Measurements from ENCODE around the gene KRT76. TPM values are rescaled to one million over a fixed set of nuclear protein-coding genes. Genes with fewer than 3 reads are reported as not detected.

KRT76 gene
- total RNA-seq, 1 donor from 2014 or later = not detected

DNA sequence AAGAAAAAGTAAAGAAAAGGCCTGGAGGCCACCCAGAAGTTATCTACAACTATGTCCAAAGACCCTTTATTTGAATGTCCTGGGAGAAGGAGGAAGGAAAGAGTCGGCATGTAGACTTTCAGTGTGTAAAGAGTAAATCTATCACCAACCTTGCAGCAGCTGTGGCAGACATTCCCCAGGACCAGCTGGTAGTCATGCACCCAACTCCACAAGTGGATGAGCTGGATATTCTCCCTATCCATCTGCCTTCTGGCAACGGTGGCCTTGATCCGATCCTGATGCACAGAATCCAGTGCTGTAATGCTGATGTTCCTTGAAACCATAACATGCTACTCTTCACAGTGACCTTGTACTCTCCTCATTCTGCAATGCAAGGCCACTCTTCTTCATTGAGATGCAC lies 27.3 kb downstream of the KRT76 start:
- FAIRE-seq (no peak), DNase-seq (ENCODE audit: low read depth) (no peak)
- H3K4me3 ChIP-seq (ENCODE audit: low read depth, low read length) = no peak overlapping the region
- peaks cover 6% of the 10 kb centered on the region for H3K27me3 ChIP-seq (ENCODE audit: control insufficient read depth, insufficient read depth, low read length)
- H3K36me3 ChIP-seq (ENCODE audit: control insufficient read depth, insufficient read depth, low read length) = no peaks in the 10 kb centered on the region
- TF ChIP-seq, protein P1, sequence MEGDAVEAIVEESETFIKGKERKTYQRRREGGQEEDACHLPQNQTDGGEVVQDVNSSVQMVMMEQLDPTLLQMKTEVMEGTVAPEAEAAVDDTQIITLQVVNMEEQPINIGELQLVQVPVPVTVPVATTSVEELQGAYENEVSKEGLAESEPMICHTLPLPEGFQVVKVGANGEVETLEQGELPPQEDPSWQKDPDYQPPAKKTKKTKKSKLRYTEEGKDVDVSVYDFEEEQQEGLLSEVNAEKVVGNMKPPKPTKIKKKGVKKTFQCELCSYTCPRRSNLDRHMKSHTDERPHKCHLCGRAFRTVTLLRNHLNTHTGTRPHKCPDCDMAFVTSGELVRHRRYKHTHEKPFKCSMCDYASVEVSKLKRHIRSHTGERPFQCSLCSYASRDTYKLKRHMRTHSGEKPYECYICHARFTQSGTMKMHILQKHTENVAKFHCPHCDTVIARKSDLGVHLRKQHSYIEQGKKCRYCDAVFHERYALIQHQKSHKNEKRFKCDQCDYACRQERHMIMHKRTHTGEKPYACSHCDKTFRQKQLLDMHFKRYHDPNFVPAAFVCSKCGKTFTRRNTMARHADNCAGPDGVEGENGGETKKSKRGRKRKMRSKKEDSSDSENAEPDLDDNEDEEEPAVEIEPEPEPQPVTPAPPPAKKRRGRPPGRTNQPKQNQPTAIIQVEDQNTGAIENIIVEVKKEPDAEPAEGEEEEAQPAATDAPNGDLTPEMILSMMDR (IDR thresholded peaks at IDR 0.05; ENCODE audit: insufficient read depth, low read length, severe bottlenecking) = no peak

DNA sequence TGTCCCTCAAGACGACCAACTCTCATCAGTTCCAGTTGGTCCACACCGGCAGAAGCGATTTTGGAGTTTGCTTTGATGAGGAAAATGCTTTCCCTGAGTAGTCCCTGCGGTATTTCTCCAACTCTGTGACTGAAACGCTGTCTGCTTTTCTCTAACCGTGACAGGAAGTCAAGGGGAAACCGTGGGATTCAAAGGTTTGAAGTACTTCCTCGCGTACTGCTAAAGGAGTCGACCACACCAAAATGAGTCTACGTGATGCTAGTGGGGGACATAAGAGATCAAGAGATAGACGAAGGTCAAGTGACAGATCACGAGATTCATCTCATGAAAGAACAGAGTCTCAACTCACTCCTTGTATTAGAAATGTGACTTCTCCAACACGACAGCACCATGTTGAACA lies 28.6 kb downstream of the KRT76 start:
- peak; percentile 73 for FAIRE-seq
- Histone ChIP-seq H3K27me3 (ENCODE audit: control insufficient read depth, insufficient read depth, low read length) (peaks cover 5% of the 10 kb centered on the region), H3K36me3 (ENCODE audit: control insufficient read depth, insufficient read depth, low read length) (no peaks in the 10 kb centered on the region), H3K4me3 (ENCODE audit: low read depth, low read length) (no peak overlapping the region)
- no peak for DNase-seq (ENCODE audit: low read depth)
- TF ChIP-seq, protein P1 (IDR thresholded peaks at IDR 0.05; ENCODE audit: insufficient read depth, low read length, severe bottlenecking) = no peak

DNA sequence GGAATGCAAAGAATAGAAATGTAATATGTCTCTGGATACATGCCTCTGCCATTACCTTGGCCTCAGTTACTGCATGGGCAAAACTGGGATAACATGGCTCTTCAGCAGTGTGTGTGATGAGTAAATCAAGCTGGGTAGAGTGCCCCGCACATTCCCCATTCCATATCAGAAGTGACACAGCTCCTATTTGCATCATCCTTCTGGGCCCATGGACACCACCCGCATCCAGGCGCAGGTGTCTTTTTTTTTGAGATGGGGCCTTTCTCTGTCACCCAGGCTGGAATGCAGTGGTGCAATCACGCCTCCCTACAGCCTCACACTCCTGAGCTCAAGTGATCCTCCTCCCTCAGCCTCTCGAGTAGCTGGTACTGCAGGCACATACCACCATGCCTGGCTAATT lies 31.6 kb downstream of the KRT76 start:
- DNase-seq (ENCODE audit: low read depth) (no peak), FAIRE-seq (no peak)
- Histone ChIP-seq H3K4me3 (ENCODE audit: low read depth, low read length) (no peak overlapping the region), H3K27me3 (ENCODE audit: control insufficient read depth, insufficient read depth, low read length) (peaks cover 6% of the 10 kb centered on the region), H3K36me3 (ENCODE audit: control insufficient read depth, insufficient read depth, low read length) (no peaks in the 10 kb centered on the region)
- TF ChIP-seq, protein P1 (IDR thresholded peaks at IDR 0.05; ENCODE audit: insufficient read depth, low read length, severe bottlenecking) = no peak

DNA sequence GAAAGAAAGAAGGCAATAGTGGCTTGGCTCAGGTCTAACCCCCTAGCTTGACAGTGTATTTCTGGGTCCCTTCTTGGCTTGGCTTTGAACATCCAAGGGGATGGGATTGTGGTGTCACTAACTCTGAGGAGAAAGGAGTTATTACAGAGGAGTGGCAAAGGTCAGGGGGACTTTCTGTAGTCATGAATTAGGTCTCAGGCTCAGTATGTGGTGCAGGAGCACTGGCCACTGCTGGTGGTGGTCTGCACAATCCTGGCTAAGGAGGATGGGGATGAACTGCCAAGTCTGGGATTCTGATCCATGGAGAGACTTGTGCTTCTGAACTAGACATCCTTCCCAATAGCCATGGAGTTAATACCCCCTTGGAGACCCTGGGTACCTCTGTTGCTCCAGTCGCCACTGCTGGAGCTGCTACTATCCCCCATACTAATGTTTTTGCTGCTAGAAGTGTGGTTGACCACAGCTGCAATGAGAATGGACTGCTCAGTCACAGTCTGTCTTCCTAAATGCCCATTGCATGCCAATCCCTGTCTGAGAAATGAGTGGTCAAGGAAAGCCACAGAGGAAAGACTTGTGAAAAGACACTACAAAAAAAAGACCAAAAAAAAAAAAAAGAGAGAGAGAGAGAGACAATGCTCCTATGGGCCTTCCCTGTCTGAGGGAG lies 32.5 kb downstream of the KRT76 start:
- H3K27me3 ChIP-seq (ENCODE audit: control insufficient read depth, insufficient read depth, low read length) = peaks cover 6% of the 10 kb centered on the region
- FAIRE-seq (peak; percentile 93), DNase-seq (ENCODE audit: low read depth) (no peak)
- no peak overlapping the region for H3K4me3 ChIP-seq (ENCODE audit: low read depth, low read length)
- no peaks in the 10 kb centered on the region for H3K36me3 ChIP-seq (ENCODE audit: control insufficient read depth, insufficient read depth, low read length)
- TF ChIP-seq, protein P1 (IDR thresholded peaks at IDR 0.05; ENCODE audit: insufficient read depth, low read length, severe bottlenecking) = no peak

DNA sequence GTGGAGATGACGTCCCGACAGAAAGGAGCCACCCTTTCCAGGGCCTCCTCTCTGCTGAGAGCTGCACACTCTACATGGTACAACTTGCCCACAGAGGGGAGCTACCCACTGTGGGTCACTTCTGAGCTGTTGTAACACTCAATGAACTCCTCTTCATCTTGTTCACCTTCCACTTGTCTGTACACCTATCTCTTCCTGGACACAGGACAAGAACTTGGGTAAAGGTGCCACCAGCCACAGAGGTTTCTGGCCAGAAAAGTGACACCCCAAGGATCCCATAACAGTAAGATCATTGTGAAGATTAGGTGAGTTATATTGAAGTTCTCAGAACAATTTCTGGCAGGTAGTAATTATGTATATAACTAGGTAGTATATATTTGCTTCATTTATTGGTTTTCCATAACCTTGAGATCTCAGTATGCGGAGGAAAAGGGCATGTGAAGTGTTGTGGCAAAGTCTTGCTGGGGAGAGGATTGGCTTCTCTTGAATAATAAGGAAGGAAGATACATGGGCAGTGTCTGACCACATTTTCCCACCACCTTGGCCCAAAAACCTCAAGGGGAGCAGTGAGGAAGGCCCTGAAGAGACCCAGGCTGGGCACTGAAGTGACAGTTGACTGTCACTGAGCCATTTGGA lies 34.2 kb downstream of the KRT76 start:
- H3K27me3 ChIP-seq (ENCODE audit: control insufficient read depth, insufficient read depth, low read length) = peaks cover 6% of the 10 kb centered on the region
- FAIRE-seq (no peak), DNase-seq (ENCODE audit: low read depth) (no peak)
- H3K4me3 ChIP-seq (ENCODE audit: low read depth, low read length) = no peak overlapping the region
- TF ChIP-seq, protein P1 (IDR thresholded peaks at IDR 0.05; ENCODE audit: insufficient read depth, low read length, severe bottlenecking) = no peak
- H3K36me3 ChIP-seq (ENCODE audit: control insufficient read depth, insufficient read depth, low read length) = no peaks in the 10 kb centered on the region

All from bronchial epithelial cell (primary cell).